WTC11 (cell line): ENCODE data around the gene CLCN7. TPM values are rescaled to one million over a fixed set of nuclear protein-coding genes. Genes with fewer than 3 reads are reported as not detected.

Source experiments
- ATAC-seq: fragments of 200-7000 bp; cut with Tn5 transposase; 2 replicates; pipeline ENCODE4 v1.10.0; 2021; ENCODE audit warnings: mild to moderate bottlenecking, moderate library complexity
- CTCF ChIA-PET: fragments of 300-600 bp; sonication (Branson Sonifier 250); formaldehyde crosslinking; loops from one replicate; lab custom pipeline; 2021; ENCODE audit warnings: antibody characterized with exemption; lab: Charles Lee
- POLR2A ChIA-PET: fragments of 350-600 bp; sonication (Branson Sonifier 250); formaldehyde crosslinking; loops from one replicate; lab custom pipeline; 2021; ENCODE audit warnings: antibody characterized with exemption; lab: Charles Lee
- DNase-seq: peaks from one replicate; pipeline ENCODE4 v3.0.0; 2021; ENCODE audit warnings: low spot score
- H3K27ac Mint-ChIP-seq: 2 replicates; pipeline ENCODE4 v1.8.0; 2021; ENCODE audit warnings: mixed read lengths
- H3K27me3 Mint-ChIP-seq: 2 replicates; pipeline ENCODE4 v1.8.0; 2021; ENCODE audit warnings: low read depth, mild to moderate bottlenecking, moderate library complexity, mixed read lengths
- H3K36me3 Mint-ChIP-seq: 2 replicates; pipeline ENCODE4 v1.8.0; 2021; ENCODE audit warnings: mixed read lengths
- H3K4me1 Mint-ChIP-seq: 2 replicates; pipeline ENCODE4 v1.8.0; 2022; ENCODE audit warnings: mixed read lengths
- H3K4me3 Mint-ChIP-seq: 2 replicates; pipeline ENCODE4 v1.8.0; 2021; ENCODE audit warnings: mild to moderate bottlenecking, moderate library complexity, mixed read lengths
- H3K9me3 Mint-ChIP-seq: 2 replicates; pipeline ENCODE4 v1.8.0; 2021; ENCODE audit warnings: mixed read lengths
- ARID4B ChIP-seq: sonication (generic); formaldehyde crosslinking; IDR thresholded peaks from 2 replicates; pipeline ENCODE4 v1.8.0; 2023; ENCODE audit warnings: missing genetic modification reagents, mild to moderate bottlenecking, borderline replicate concordance
- ATF1 ChIP-seq: sonication (generic); formaldehyde crosslinking; IDR thresholded peaks from 2 replicates; pipeline ENCODE4 v1.8.1; 2023; ENCODE audit warnings: mild to moderate bottlenecking, moderate library complexity, missing genetic modification reagents
- CBFB ChIP-seq: sonication (generic); formaldehyde crosslinking; IDR thresholded peaks from 2 replicates; pipeline ENCODE4 v1.8.1; 2022; ENCODE audit warnings: mild to moderate bottlenecking, low read depth, missing genetic modification reagents
- CDX4 ChIP-seq: fragments of 250-450 bp; sonication (Bioruptor Pico); IDR thresholded peaks from 2 replicates; pipeline ENCODE4 v1.9.0; 2021; ENCODE audit warnings: moderate library complexity, mild to moderate bottlenecking, inconsistent platforms, borderline replicate concordance
- E2F4 ChIP-seq: sonication (generic); formaldehyde crosslinking; IDR thresholded peaks from 2 replicates; pipeline ENCODE4 v1.8.1; 2022; ENCODE audit warnings: low read depth, mild to moderate bottlenecking, moderate library complexity, missing genetic modification reagents, borderline replicate concordance
- ERG ChIP-seq: fragments of 250-450 bp; sonication (Bioruptor Pico); IDR thresholded peaks from 2 replicates; pipeline ENCODE4 v1.8.0; 2021; ENCODE audit warnings: mild to moderate bottlenecking
- IRF2 ChIP-seq: sonication (generic); formaldehyde crosslinking; IDR thresholded peaks from 2 replicates; pipeline ENCODE4 v1.8.0; 2022; ENCODE audit warnings: low read depth, missing genetic modification reagents, borderline replicate concordance
- JAZF1 ChIP-seq: fragments of 250-450 bp; sonication (Bioruptor Pico); IDR thresholded peaks from 2 replicates; pipeline ENCODE4 v1.9.0; 2021; ENCODE audit warnings: moderate library complexity, mild to moderate bottlenecking, inconsistent platforms
- NFATC4 ChIP-seq: fragments of 250-450 bp; sonication (Bioruptor Pico); IDR thresholded peaks from 2 replicates; pipeline ENCODE4 v1.9.0; 2021; ENCODE audit warnings: mild to moderate bottlenecking
- NFE2L1 ChIP-seq: sonication (generic); formaldehyde crosslinking; IDR thresholded peaks from 2 replicates; pipeline ENCODE4 v1.8.1; 2023; ENCODE audit warnings: missing genetic modification reagents
- PREB ChIP-seq: sonication (generic); formaldehyde crosslinking; IDR thresholded peaks from 2 replicates; pipeline ENCODE4 v1.8.1; 2022; ENCODE audit warnings: mild to moderate bottlenecking, missing genetic modification reagents, moderate library complexity, borderline replicate concordance
- SP1 ChIP-seq: sonication (generic); formaldehyde crosslinking; conservative IDR thresholded peaks from 2 replicates; pipeline ENCODE4 v1.8.1; 2022; ENCODE audit warnings: missing genetic modification reagents
- STAT6 ChIP-seq: sonication (generic); formaldehyde crosslinking; conservative IDR thresholded peaks from 2 replicates; pipeline ENCODE4 v1.8.1; 2023; ENCODE audit warnings: mild to moderate bottlenecking, low read depth, missing genetic modification reagents, moderate library complexity
- USF2 ChIP-seq: sonication (generic); formaldehyde crosslinking; IDR thresholded peaks from 2 replicates; pipeline ENCODE4 v1.8.1; 2023; ENCODE audit warnings: mild to moderate bottlenecking, missing genetic modification reagents, moderate library complexity
- ZNF232 ChIP-seq: sonication (generic); formaldehyde crosslinking; IDR thresholded peaks from 2 replicates; pipeline ENCODE4 v1.8.0; 2022; ENCODE audit warnings: mild to moderate bottlenecking, missing genetic modification reagents
- ZNF263 ChIP-seq: sonication (generic); formaldehyde crosslinking; IDR thresholded peaks from 2 replicates; pipeline ENCODE4 v1.8.1; 2022; ENCODE audit warnings: low read depth, mild to moderate bottlenecking, moderate library complexity, missing genetic modification reagents
- ZNF416 ChIP-seq: fragments of 250-450 bp; sonication (Bioruptor Pico); IDR thresholded peaks from 2 replicates; pipeline ENCODE4 v1.9.0; 2021; ENCODE audit warnings: mild to moderate bottlenecking, inconsistent platforms
- ZSCAN18 ChIP-seq: fragments of 250-450 bp; sonication (Bioruptor Pico); IDR thresholded peaks from 2 replicates; pipeline ENCODE4 v2.1.2; 2022; ENCODE audit warnings: mild to moderate bottlenecking, moderate library complexity
- total RNA-seq: library from RNA; stranded (reverse); gene quantifications from 3 replicates; pipeline ENCODE4 v1.2.3, GENCODE V29; 2021

Gene CLCN7
- total RNA-seq, 1 experiment from 2014 or later = 94.1 TPM

- DNase-seq = no peak
- Mint-ChIP-seq H3K27ac (no peak overlapping the region), H3K4me1 (no peaks in the 10 kb centered on the region), H3K4me3 (no peak overlapping the region), H3K27me3 (no peaks in the 10 kb centered on the region), H3K9me3 (no peaks in the 10 kb centered on the region), H3K36me3 (peaks cover 11% of the 10 kb centered on the region; the same call in 1 of the 2 replicates)
- TF ChIP-seq ZNF232 = no peak
- TF ChIP-seq IRF2 (CRISPR knock-in tag) = no peak
- no peak for TF ChIP-seq JAZF1 (CRISPR knock-in tag)
- no peak for TF ChIP-seq ERG (CRISPR knock-in tag)
- TF ChIP-seq USF2 (CRISPR knock-in tag) = no peak
- TF ChIP-seq STAT6 = no peak
- TF ChIP-seq E2F4 (CRISPR knock-in tag) = no peak
- no peak for TF ChIP-seq SP1 (CRISPR knock-in tag)
- TF ChIP-seq ARID4B (CRISPR knock-in tag) = no peak
- no peak for TF ChIP-seq CDX4 (CRISPR knock-in tag)
- no peak for TF ChIP-seq NFE2L1 (CRISPR knock-in tag)
- ATAC-seq = no peak
- POLR2A ChIA-PET = no interaction called here
- CTCF ChIA-PET = interaction anchor here (0.5 kb wide), 1 partner anchor 68 kb away, joined by 3 read pairs; no protein-coding TSS in a partner anchor
These were observed 75.8 kb downstream of the CLCN7 start for GRCh38 chr16:1398826-1399581.

- ChIA-PET CTCF (no interaction called here), POLR2A (no interaction called here)
- no peaks in the 10 kb centered on the region for H3K9me3 Mint-ChIP-seq
- ATAC-seq = no peak
- H3K4me1 Mint-ChIP-seq = no peaks in the 10 kb centered on the region
- H3K36me3 Mint-ChIP-seq = peaks cover 11% of the 10 kb centered on the region; the same call in 1 of the 2 replicates
- no peak overlapping the region for H3K27ac Mint-ChIP-seq
- no peak overlapping the region for H3K4me3 Mint-ChIP-seq
- DNase-seq = no peak
- no peaks in the 10 kb centered on the region for H3K27me3 Mint-ChIP-seq
- TF ChIP-seq NFATC4 (CRISPR knock-in tag) (no peak), NFE2L1 (CRISPR knock-in tag) (no peak), PREB (no peak), ATF1 (no peak), ZNF263 (CRISPR knock-in tag) (no peak), ERG (CRISPR knock-in tag) (no peak), CBFB (CRISPR knock-in tag) (no peak), ZNF416 (CRISPR knock-in tag) (no peak), ZSCAN18 (no peak)
These were observed 76.5 kb downstream of the CLCN7 start for GRCh38 chr16:1398351-1398750.
